Dedifferentiated amniotic fluid mesenchymal stem cell (primary cell): ENCODE results near the gene SOX15.

ENCODE experiments used
- DNase-seq: peaks from one replicate; pipeline ENCODE4 v3.0.0-alpha.2; 2016; ENCODE audit errors: extremely low spot score

The SOX15 gene

DNA sequence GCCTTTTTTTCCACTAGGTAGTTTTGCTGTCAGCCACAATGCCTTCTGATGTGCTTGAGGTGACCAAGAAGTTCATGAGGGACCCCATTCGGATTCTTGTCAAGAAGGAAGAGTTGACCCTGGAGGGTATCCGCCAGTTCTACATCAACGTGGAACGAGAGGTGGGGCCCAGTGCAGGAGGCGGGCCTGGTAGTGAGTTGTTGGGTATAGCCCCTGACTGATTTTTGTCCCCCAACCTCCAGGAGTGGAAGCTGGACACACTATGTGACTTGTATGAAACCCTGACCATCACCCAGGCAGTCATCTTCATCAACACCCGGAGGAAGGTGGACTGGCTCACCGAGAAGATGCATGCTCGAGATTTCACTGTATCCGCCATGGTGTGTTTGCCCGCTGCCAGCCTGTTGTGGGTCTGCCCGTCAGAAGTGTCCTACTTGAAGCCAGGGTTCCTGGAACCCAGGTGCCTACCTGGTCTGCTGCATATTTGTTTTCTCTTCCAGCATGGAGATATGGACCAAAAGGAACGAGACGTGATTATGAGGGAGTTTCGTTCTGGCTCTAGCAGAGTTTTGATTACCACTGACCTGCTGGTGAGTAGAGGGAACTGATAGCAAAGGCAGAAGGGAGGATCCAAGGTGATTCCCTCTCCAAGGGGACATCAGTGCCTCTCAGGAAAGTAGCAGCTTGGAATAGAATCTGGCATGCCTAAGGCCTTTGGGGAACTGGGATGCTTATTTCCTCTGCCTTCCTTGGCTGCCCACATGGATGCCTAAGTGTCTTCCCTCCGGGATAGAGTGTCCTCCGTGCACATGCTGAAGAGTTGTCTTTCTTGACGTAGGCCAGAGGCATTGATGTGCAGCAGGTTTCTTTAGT is 12.3 kb downstream of the SOX15 start:
- DNase-seq = no peak

DNA sequence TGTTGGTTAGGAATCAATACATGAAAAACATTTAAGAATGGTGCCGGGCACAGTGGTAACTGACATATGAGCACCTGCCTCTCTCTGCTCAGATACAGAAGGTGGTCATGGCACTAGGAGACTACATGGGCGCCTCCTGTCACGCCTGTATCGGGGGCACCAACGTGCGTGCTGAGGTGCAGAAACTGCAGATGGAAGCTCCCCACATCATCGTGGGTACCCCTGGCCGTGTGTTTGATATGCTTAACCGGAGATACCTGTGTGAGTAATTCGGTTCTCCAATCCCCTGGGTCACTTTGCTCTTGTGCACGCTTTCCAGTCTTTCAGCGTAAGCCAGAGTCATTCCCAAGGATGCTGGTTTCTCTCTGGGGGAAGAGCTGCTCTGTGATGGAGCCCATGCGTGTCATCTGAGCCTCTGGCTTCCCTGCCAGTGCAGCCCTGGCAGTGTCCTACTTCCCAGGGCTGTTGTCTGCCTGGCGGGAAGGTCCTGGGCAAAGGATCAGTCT is 13.4 kb downstream of the SOX15 start:
- no peak for DNase-seq

DNA sequence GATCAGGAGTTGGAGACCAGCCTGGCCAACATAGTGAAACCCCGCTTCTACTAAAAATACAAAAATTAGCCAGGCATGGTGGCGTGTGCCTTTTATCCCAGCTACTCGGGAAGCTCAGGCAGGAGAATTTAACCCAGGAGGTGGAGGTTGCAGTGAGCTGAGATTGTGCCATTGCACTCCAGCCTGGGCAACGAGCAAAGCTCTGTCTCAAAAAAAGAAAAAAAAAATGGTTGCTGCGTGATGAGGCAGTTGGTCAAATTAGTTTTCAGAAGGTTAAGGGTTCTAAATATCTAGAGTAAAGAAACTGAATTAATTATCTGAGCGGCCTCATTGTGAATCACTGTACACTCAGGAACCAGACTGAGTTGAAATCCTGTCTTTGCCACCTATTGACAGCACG is 13.9 kb downstream of the SOX15 start:
- no peak for DNase-seq

DNA sequence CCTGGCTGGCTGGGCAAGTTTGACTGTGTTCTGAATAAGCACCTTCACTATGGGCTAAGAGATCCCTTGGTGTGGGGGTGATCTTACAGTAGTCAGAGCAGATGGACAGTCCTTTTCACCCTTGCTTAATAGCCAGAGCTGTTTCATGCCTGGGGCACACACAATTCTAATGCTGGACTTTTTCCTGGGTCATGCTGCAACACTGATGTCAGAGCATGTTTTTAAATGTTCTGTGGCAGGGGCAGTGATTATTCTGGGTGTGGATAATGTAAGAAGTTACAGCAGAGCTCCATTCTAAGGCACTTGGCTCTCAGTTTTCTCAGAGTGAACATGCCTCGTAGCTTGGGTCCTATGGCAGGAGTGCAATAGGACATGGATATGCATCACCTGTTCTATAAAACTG is 14.4 kb downstream of the SOX15 start:
- DNase-seq = no peak

DNA sequence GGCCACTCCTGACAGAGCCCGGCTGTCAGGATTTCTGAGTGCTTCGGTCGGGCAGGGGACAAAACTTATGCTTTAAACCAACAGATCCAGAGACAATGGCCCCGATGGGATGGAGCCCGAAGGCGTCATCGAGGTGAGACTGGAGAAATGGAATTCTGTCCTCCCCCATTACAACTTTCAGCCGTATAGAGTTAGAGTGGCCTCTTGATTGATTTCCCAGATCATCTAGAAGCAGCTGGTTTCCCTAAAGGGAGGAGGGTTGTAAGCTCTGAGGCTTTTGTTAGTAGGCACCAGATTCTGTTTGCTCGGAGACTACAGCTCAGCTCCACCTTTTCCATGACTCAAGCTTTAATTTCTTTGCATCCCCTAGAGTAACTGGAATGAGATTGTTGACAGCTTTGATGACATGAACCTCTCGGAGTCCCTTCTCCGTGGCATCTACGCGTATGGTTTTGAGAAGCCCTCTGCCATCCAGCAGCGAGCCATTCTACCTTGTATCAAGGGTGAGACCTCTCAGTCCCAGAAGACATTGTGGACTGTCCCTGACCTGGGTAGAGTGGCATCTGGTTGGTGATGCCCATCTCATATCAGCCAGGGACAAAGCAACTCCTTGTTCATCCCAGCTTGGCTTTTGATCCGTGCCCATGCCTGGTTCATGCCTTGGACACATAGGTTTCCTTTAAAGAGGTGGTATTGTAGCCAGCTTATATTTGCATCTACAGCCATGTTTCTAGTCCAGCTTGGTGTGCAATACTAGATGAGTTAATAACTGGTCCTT is 15.5 kb downstream of the SOX15 start:
- no peak for DNase-seq

DNA sequence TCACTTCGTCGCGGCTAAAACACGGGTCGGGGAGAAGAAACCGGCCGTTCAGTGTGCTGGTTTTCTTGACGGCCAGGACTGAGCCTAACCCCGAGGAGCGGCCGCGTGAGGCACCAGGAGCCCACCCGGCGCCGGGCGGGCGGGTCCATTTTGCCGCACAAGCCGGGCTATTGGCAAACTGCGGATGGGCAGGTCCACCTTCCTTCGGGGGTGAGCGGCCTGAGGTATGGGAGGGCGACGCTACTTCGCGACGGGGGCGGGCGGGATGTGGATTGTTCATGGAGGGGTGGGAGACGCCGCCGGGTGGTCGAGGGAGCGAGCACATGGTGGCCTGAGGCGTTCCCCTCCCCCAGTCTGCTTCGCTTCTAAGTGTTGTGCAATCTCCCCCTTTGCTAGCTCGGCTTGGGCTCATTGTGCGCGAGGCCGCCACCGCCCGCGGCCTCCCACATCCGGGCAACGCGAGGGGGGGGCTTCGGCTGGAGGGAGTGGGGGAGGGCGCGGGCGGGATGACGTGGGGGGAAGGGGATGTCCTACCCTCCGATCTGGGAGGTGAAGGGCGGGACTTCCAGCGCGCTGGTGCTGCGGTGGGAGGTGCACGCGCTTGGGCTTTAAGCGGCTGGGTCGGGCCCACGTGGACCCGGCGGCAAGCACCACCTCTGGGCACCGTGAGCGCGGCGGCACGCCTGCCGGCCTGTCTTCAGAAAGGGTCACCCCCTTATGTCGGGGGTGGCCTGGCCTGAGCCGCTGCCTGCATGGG is 16.4 kb downstream of the SOX15 start:
- peak; percentile 79 for DNase-seq

DNA sequence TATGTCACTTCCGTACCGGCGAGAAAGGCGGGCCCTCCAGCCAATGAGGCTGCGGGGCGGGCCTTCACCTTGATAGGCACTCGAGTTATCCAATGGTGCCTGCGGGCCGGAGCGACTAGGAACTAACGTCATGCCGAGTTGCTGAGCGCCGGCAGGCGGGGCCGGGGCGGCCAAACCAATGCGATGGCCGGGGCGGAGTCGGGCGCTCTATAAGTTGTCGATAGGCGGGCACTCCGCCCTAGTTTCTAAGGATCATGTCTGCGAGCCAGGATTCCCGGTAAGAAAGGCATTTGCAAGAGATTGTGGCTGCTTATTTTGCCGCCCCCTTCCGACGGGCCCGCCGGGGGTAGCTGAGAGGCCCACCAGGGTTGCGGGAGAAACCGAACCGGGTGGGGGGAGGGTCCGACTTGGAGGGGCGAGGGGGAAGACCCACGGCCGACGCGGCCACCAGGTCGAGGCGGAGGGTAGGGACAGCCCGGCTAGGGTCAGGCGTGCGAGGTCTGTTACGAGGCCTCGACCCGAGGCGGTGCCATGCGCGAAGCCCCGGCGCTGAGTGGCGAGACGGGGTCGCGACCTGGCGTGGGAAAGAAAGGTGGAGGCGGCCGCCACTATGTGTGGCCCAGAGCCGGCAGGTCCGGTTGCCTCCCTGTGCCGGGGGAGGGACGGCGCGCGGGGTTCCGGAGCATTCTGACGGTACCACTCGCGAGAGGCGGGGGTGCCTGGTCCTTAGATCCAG is 17.1 kb downstream of the SOX15 start:
- peak; percentile 99 for DNase-seq

DNA sequence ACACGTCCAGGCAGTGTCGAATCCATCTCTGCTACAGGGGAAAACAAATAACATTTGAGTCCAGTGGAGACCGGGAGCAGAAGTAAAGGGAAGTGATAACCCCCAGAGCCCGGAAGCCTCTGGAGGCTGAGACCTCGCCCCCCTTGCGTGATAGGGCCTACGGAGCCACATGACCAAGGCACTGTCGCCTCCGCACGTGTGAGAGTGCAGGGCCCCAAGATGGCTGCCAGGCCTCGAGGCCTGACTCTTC is 17.6 kb downstream of the SOX15 start:
- DNase-seq = no peak

DNA sequence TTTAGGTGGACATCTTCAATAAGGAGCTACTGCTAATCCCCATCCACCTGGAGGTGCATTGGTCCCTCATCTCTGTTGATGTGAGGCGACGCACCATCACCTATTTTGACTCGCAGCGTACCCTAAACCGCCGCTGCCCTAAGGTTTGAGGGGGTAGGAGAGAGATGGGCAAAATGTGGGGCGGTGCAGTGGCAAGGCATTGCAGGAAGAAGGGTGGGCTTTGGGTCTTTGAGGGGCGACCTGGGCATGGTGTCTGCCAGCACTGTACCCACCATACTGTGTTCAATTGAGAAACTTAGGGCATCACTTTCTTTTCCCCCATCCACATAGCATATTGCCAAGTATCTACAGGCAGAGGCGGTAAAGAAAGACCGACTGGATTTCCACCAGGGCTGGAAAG is 19.5 kb downstream of the SOX15 start:
- DNase-seq = no peak

DNA sequence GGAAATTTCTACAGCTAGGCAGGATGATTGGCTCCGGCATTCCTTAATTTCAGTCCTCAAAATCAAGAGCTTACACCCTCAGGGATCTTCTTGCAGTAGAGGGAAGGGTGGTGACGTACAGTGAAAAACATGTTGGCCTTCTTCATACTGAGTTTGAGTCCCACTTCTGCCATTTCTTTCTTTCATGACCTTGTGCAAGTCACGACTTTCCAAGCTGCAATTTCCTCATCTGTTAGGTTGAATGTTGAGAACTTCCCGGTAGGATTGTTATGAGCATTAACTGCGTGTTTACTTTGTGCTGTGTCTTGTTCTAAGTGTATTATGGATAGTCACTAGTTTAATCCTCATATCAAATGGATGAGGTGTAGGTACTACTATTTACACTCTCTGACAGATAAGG is 20.3 kb downstream of the SOX15 start:
- DNase-seq = no peak

DNA sequence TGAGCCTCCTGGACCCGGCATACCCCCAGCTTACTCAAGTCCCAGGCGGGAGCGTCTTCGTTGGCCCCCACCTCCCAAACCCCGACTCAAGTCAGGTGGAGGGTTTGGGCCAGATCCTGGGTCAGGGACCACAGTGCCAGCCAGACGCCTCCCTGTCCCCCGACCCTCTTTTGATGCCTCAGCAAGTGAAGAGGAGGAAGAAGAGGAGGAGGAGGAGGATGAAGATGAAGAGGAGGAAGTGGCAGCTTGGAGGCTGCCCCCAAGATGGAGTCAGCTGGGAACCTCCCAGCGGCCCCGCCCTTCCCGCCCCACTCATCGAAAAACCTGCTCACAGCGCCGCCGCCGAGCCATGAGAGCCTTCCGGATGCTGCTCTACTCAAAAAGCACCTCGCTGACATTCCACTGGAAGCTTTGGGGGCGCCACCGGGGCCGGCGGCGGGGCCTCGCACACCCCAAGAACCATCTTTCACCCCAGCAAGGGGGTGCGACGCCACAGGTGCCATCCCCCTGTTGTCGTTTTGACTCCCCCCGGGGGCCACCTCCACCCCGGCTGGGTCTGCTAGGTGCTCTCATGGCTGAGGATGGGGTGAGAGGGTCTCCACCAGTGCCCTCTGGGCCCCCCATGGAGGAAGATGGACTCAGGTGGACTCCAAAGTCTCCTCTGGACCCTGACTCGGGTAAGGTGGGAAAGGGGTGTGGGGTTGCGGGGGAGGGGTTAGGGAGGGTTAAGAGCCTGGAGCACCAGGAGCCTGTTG is 26.6 kb downstream of the SOX15 start:
- no peak for DNase-seq

DNA sequence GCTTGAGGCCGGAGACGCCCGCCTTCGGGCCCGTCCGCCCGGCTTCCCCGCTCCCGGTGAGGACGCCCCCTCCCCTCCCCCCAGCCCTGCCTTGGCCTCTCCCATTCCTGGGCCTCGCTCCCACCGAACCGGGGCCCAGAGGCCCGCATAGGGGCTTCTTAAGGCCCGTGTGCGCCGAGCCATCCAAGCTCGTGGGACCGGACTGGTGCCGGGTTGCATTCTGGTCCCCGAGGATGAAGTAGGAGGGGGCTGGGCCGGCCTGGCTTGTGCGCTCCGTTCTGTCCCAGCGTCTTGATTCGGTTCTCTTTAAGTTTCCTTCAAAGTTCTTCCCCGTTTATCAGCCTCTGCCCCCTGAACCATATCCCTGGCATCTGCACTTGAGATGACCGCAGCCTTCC is 27.7 kb downstream of the SOX15 start:
- no peak for DNase-seq

DNA sequence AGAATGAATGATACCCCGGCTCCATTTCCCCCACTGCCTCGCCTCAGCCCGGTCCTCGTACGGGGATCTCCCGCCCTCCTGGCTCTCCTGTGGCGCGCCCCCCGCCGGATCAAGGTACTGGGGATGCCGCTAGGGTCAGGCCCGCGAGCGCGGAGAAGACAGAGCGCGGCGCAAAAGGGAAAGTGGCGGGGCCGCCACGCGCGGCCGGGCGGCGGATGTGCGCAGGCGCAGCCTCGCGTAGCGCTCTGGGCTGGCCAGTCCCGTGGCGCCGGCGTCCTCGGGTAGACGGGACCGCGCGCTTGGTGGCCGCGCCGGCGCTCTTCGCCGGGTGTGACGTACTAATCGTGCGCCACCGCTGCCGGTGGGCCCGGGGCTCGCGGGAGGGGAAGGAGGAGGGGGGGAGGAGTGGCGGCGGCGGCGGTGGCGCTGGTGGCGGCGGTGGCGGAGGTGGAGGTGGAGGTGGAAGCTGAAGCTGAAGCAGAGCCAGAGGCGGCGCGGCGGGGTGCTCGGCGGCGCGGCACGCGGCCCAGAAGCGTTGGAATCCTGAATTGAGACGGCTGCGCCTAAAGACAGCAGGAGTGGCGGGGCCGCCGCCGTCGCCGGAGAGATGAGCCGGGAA is 28.2 kb downstream of the SOX15 start, which contains the start of gene SENP3:
Gene SENP3 (plus strand): TSS at position 331 of the 619 bp plus-strand sequence. CDS start 1,158 bp downstream, outside the sequence.
- peak; percentile 87 for DNase-seq

DNA sequence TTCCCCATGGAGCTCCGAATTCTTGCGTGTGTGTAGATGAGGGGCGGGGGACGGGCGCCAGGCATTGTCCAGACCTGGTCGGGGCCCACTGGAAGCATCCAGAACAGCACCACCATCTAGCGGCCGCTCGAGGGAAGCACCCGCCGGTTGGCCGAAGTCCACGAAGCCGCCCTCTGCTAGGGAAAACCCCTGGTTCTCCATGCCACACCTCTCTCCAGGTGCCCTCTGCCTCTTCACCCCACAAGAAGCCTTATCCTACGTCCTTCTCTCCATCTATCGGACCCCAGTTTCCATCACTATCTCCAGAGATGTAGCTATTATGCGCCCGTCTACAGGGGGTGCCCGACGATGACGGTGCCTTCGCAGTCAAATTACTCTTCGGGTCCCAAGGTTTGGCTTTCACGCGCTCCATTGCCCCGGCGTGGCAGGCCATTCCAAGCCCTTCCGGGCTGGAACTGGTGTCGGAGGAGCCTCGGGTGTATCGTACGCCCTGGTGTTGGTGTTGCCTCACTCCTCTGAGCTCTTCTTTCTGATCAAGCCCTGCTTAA is 28.8 kb downstream of the SOX15 start:
- peak; percentile 83 for DNase-seq

DNA sequence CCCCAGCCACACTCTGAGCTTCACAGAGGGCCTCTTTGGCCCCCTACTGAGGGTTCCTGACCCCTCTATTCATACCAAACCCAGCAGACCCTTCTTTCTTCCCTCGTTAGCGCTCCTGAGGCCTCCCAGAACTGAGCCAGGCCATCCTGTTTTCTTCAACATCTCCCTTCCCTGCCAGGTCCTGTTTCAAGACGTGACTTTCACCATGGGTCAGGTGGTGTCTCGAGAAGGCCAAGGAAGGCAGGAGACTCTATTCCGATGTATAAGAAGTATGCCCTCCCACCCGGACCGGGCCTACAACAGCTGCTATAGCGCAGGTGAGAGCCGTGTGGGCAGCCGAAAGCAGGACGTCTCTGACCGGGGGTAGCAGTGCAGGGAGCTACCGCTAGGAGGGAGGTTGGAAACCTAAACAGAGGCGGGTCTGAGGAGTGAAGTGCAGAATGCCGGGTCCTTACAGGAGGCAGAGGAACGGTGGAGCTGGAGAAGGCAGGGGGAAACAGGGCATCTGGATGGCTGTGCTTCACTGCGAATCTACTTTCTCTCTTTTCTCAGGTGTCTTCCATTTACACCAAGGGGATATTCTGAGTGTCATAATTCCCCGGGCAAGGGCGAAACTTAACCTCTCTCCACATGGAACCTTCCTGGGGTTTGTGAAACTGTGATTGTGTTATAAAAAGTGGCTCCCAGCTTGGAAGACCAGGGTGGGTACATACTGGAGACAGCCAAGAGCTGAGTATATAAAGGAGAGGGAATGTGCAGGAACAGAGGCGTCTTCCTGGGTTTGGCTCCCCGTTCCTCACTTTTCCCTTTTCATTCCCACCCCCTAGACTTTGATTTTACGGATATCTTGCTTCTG is 29.5 kb downstream of the SOX15 start:
- no peak for DNase-seq

DNA sequence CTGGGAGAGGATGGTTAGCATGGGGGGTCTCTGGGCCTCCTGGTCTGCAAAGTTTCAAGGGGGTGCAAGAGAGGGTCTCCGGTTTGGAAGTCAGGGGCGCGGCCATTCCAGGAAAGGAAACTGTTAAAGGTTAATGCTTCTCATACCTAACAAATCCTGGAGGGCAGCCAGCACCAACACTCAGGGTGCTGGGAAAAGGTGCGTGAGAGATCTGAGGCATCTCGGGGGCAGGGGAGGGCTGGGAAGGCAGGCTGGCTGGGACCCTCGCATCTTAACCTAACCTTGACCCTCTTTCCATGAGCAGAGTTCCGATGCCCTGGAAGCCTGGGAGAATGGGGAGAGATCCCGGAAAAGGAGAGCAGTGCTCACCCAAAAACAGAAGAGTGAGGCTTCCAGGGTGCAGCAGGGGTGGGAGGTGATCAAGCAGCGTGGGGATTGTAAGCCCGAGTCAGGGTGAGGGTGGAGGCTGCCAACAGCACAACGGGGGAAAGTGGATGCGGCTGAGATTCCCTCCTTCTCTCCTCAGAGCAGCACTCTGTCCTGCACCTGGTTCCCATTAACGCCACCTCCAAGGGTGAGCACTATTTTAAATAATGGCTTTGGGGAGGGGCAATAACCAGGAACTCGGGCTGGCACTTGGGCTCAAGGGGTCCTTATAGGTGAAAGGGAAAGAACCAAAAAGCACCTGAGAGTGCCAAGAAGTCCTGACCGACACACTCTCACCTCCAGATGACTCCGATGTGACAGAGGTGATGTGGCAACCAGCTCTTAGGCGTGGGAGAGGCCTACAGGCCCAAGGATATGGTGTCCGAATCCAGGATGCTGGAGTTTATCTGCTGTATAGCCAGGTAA is 30.3 kb downstream of the SOX15 start:
- no peak for DNase-seq

DNA sequence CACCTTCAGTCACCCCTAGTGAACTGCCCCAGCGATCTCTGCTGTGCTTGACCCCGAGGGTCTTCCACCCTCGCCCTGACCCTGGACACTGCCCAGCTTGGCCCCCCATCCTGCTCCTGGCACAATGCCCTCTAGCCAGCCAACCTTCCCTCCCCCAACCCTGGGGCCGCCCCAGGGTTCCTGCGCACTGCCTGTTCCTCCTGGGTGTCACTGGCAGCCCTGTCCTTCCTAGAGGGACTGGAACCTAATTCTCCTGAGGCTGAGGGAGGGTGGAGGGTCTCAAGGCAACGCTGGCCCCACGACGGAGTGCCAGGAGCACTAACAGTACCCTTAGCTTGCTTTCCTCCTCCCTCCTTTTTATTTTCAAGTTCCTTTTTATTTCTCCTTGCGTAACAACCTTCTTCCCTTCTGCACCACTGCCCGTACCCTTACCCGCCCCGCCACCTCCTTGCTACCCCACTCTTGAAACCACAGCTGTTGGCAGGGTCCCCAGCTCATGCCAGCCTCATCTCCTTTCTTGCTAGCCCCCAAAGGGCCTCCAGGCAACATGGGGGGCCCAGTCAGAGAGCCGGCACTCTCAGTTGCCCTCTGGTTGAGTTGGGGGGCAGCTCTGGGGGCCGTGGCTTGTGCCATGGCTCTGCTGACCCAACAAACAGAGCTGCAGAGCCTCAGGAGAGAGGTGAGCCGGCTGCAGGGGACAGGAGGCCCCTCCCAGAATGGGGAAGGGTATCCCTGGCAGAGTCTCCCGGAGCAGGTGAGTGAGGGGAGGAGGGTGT is 31.2 kb downstream of the SOX15 start, which contains the start of gene TNFSF13:
Gene TNFSF13 (plus strand): TSS at position 207 of the 776 bp plus-strand sequence. CDS start 290 bp downstream, at position 497.
- DNase-seq = no peak
